Stimulated activated naive B cell treated with anti-CD40 and anti-IgM and Interleukin-4, amounts not matched to agents 10 μg/mL and 1 μg/mL and 100 μg/mL, for 72 hours (primary cell): Measurements from ENCODE around the gene TRIM32.
A peak's percentile ranks its signal among the peaks of the same experiment; 100 is the strongest.

Experiments used
- ATAC-seq, 2 donors: fragments of 150-1000 bp; cut with Tn5 transposase; replicated peaks; 2 replicates each; pipeline ENCODE4 v1.10.0; 2021; ENCODE audit warnings: moderate library complexity in 1 of 2
- DNase-seq: peaks from one replicate; pipeline ENCODE4 v3.0.0; 2021
- H3K27ac Mint-ChIP-seq: one replicate; pipeline ENCODE4 v1.8.0; 2022; ENCODE audit warnings: mild to moderate bottlenecking, mixed read lengths
- H3K27me3 Mint-ChIP-seq, 2 donors: one replicate each; pipeline ENCODE4 v1.8.0; 2022; ENCODE audit warnings: mixed read lengths in 2 of 2
- H3K36me3 Mint-ChIP-seq, 2 donors: one replicate each; pipeline ENCODE4 v1.8.0; 2022; ENCODE audit warnings: mixed read lengths in 2 of 2, mild to moderate bottlenecking in 1 of 2
- H3K4me1 Mint-ChIP-seq, 2 donors: one replicate each; pipeline ENCODE4 v1.8.0; 2022; ENCODE audit warnings: mixed read lengths in 2 of 2, mild to moderate bottlenecking in 1 of 2
- H3K4me3 Mint-ChIP-seq, 2 donors: one replicate each; pipeline ENCODE4 v1.8.0; 2022; ENCODE audit warnings: mild to moderate bottlenecking in 2 of 2, mixed read lengths in 2 of 2, moderate library complexity in 1 of 2
- H3K9me3 Mint-ChIP-seq, 2 donors: one replicate each; pipeline ENCODE4 v1.8.0; 2022; ENCODE audit warnings: mixed read lengths in 2 of 2, mild to moderate bottlenecking in 1 of 2

The TRIM32 gene

GRCh38 chr9:116737152-116737546 lies 50.0 kb downstream of the TRIM32 start:
- ATAC-seq (peak; percentile 58 to 65), DNase-seq (peak; percentile 18)
- Mint-ChIP-seq H3K27ac (no peak overlapping the region), H3K36me3 (no peaks in the 10 kb centered on the region), H3K4me3 (no peak overlapping the region), H3K27me3 (peaks cover 27 to 35% of the 10 kb centered on the region in 2 donors), H3K9me3 (peaks cover 0 to 5% of the 10 kb centered on the region in 2 donors), H3K4me1 (peaks cover 5 to 9% of the 10 kb centered on the region in 2 donors)

DNA sequence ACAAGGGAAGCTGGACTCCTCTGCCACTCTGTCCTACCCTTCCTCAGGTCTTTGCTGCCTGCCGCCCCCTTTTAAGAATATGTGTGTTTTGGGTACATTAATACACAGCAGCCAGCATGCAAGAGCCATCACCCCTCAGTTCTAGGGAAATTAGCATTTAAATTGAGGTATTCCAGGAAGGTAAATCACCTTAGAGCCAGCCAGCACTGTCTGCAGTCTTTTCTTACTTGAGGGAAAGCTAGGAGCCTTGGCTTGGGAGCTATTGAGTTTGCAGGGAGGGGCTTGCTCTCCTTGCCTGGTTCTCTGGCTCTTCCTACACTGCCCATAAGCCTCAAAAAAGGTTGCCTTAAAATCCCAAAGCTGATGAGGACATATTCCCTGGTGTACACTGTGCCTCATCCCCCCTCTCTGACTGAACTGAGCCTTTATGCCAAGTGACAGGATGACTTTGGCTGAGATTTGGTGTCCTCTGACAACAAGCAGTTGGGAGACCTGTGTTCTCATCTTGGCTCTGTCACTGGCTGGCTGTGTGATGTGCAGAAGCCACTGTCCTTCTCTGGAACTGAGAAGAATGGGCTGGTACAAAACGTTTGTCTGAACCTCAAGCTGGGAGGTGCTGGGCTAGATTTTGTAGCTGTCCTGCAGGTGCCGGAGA lies 54.1 kb downstream of the TRIM32 start:
- Mint-ChIP-seq H3K4me1 (peaks cover 5 to 9% of the 10 kb centered on the region in 2 donors), H3K4me3 (no peak overlapping the region), H3K36me3 (no peaks in the 10 kb centered on the region), H3K9me3 (peaks cover 0 to 7% of the 10 kb centered on the region in 2 donors), H3K27ac (no peak overlapping the region), H3K27me3 (peaks cover 15 to 17% of the 10 kb centered on the region in 2 donors)
- ATAC-seq: no peak
- DNase-seq: no peak

GRCh38 chr9:116741742-116742141 lies 54.6 kb downstream of the TRIM32 start:
- Mint-ChIP-seq H3K36me3 (no peaks in the 10 kb centered on the region), H3K27ac (no peak overlapping the region), H3K27me3 (peaks cover 12 to 13% of the 10 kb centered on the region in 2 donors), H3K4me1 (peaks cover 4 to 7% of the 10 kb centered on the region in 2 donors), H3K9me3 (peaks cover 0 to 6% of the 10 kb centered on the region in 2 donors), H3K4me3 (no peak overlapping the region)
- DNase-seq: no peak
- ATAC-seq: no peak

DNA sequence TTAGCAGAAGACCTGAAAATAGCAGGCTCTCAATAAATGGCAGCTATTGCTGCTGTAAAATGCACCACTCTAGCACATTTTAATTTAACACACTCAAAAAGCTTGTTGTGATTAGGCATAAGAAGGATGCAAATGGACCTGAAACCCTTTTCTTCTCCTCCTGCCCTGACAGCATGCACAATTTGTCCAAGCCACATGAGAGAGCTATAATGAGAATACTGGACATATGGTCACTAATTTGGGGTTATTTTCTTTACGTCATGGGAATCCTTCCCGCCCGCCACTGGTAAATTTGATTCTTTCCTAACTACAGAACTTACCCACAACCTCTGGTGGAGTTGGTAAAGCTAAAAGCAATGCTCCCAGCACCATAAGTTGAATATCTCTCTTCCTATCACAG lies 62.1 kb downstream of the TRIM32 start:
- no peaks in the 10 kb centered on the region for H3K9me3 Mint-ChIP-seq
- H3K4me3 Mint-ChIP-seq: no peak overlapping the region
- no peaks in the 10 kb centered on the region for H3K36me3 Mint-ChIP-seq
- peaks cover 0 to 4% of the 10 kb centered on the region in 2 donors for H3K4me1 Mint-ChIP-seq
- ATAC-seq: no peak
- DNase-seq: no peak
- H3K27ac Mint-ChIP-seq: no peak overlapping the region
- peaks cover 11 to 19% of the 10 kb centered on the region in 2 donors for H3K27me3 Mint-ChIP-seq

GRCh38 chr9:116749772-116750171 lies 62.7 kb downstream of the TRIM32 start:
- peaks cover 0 to 4% of the 10 kb centered on the region in 2 donors for H3K4me1 Mint-ChIP-seq
- no peak overlapping the region for H3K27ac Mint-ChIP-seq
- peaks cover 11 to 19% of the 10 kb centered on the region in 2 donors for H3K27me3 Mint-ChIP-seq
- H3K4me3 Mint-ChIP-seq: no peak overlapping the region
- no peak for DNase-seq
- H3K36me3 Mint-ChIP-seq: no peaks in the 10 kb centered on the region
- ATAC-seq: no peak
- H3K9me3 Mint-ChIP-seq: no peaks in the 10 kb centered on the region

DNA sequence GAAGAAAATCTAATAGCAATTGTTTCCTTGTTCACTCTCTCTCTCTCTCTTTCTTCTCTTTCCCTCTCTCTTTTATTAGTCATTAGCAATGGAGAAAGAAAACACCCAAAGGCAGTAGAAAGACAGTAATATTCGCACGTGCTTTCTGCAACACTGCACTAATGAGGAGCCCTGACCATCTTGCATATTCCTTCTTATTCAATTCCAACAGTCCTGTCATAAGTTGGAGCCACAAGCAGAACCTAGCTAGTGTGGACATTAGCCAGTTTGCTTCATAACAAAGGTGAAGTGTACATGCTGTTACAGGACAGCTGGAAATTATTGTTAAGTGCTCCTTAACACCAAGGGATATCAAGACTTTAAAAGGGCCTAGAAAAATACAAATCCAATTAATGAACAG lies 63.4 kb downstream of the TRIM32 start:
- Mint-ChIP-seq H3K9me3 (peaks cover under 1 to 1% of the 10 kb centered on the region in 2 donors), H3K27me3 (peaks cover 11 to 20% of the 10 kb centered on the region in 2 donors), H3K27ac (no peak overlapping the region), H3K4me3 (no peak overlapping the region), H3K4me1 (peaks cover 0 to 4% of the 10 kb centered on the region in 2 donors), H3K36me3 (no peaks in the 10 kb centered on the region)
- ATAC-seq (no peak), DNase-seq (no peak)
